Nucleus accumbens (tissue), 56 donors: ENCODE data around the gene GGT6.

Source experiments
- DNase-seq, 56 donors: peaks; one replicate each; lab custom pipeline; 2025; lab: John Stamatoyannopoulos, UW

Gene GGT6

DNA sequence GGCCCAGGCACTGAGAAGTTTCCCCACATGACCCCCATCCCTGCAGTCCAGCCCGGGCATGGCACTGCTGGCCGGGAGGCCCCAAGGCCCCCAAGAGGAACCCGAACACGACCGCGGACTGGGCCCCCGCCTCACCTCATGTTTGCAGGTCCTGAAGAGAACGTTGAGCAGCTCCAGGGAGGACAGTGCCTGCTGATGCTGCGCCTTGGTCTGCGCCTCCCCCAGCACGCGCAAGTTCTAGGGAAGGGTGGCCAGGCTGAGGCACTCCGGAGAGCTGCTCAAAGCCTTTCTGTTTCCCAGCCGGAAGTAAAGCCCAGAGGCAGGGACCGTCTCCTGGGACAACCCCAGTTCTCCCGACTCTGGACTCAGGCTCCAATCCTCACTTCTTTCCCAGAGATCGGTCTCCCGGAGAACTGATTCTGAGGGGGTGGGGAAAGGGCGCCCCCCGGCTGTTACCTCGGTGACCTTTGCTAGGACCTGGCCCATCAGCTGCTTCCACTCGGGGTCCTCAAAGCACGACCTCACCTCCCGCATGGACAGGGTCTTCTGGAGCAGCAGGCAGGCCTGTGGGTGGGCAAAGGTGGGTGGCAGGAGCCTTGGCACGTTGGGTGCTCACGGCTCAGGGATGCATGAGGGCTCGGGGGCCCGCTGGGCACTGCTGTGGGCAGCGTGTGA, 18.9 kb downstream of the GGT6 start:
- peak in 13 of 56 donors; percentile 15 to 59 (median 23) for DNase-seq

DNA sequence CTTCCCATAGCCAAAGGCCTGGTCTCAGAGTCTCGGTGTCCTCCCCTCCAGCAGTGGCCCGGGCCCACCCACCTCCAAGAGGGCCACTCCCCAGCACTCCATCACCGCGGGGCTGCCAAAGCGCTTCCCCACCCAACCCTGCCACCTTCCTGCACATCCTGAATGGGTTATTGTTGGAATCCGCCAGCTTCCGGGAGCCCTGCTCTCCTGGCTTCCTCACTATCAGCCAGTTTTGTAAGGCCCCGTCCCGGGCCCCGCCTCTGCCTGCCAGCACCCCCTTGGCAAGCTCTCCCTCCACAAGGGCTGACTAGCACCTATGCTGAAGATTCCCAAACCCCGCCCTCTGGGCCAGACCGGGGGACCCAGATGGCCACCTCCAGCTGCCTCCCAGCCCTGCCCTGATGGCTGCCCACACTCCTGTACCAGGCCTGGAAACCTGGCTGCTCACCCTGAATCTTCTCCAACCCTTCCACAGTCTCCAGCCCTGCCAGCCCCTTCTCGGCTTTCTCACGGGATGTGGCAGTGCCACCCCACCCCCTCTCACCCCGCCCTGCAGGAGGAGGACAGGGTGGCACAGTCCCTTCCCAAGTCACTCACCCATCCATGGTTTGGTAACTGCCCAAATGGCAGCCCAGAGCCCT, 19.6 kb downstream of the GGT6 start:
- peak in 1 of 56 donors; percentile 22 for DNase-seq

DNA sequence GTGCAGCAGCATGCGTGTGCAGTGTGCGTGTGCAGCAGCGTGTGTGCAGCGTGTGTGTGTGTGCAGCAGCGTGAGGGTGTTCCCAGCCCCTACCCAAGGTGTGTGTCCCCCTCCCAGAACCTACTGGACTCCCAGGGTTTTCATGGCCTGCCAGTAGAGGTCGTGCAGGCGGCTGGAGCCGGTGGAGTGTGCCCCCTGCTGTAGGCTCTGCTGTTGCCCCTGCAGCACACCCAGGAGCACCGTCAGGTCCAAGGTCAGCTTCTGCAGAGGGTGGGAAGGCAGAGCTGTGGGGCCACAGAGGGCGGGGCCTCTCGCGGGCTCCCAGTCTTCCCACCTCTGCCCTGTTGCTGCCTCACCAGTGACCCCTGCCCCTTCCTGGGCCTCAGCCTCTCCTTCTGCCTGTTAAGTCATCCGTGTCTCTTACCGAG, 20.1 kb downstream of the GGT6 start:
- no peak for DNase-seq

DNA sequence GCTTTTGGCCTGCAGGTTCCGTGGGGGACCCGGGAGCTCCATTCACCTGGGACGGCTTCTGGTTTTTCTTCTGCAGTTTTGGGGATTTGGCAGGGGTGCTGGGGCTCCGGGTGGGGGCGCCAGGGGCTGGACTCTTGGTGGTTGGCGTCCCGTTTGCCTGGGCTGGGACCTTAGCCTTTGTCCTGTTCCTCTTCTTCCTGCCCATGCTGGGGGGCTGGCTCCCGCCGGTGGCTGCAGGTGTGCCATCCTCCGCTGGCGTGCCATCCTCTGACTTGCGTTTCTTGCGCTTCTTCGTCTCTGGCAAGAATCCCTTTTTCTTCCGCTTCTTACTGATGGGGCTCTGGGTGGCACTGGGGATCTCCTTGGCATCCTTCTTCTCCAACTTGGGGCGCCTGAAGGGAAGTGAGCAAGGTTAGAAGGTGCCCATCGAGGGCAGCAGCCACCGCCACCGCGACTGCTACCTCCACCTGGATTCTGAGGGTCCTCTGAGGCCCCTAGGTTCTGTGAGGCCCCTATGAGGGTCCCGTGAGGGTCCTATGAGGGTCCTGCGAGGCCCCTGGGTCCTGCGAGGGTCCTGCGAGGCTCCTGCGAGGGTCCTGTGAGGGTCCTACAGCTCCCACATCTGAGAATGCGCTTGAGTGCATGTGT, 20.7 kb downstream of the GGT6 start:
- no peak for DNase-seq

DNA sequence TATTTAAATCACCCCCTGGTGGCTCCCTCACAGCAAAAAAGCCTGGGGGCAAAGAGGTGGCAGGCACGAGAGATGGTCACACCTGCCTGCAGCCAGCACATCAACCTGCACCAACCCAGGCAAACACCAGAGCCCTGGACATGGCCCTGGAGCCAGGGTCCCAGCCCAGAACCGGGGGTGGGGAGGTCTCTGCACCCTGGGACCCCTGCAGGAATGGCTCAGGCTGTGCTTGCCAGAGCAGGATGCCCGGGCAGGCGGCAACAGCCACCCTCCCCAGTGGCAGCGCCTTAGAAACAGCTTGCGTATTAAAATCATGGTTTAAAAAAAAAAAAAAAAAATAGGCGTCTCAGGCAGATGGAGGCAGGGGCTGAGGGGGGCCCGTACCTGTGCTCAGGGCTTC, 21.4 kb downstream of the GGT6 start:
- no peak for DNase-seq

DNA sequence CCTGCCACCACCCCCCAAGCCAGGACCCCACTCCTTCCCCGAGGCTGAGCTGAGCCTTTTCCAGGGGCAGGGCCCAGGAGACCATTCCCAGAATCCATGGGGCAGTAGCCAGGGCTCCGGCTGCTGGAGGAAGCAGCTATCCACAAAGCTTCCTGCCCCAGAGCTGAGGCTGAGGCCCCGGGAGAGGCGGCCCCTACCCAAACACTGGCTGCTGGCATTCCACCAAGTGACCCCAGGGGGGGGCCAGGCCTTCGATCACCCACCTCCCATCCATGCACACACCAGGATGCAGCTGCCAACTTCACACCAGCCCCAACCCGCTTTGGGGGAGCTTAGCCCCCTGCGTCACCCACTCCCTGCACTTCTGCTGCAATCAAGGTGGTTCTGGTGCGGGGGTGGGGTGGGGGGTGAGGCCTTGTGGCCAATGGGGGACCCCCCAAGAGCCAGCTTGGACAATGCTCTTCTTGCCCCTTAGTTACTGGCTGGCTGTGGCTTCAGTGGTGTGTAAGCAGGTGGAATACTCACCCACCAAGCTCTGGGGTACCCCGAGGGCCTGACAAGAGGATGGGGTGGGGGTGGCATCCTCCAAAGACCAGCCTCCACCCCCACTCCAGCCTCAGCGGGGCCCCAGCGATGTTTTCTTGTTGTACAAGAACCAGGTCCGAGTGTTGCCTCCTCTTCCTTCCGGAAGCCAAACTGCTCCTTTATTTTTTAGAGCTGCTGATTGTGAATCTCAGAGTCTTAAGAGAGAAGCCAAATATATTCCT, 22.0 kb downstream of the GGT6 start:
- DNase-seq = peak in 3 of 56 donors; percentile 35 to 45 (median 45)

DNA sequence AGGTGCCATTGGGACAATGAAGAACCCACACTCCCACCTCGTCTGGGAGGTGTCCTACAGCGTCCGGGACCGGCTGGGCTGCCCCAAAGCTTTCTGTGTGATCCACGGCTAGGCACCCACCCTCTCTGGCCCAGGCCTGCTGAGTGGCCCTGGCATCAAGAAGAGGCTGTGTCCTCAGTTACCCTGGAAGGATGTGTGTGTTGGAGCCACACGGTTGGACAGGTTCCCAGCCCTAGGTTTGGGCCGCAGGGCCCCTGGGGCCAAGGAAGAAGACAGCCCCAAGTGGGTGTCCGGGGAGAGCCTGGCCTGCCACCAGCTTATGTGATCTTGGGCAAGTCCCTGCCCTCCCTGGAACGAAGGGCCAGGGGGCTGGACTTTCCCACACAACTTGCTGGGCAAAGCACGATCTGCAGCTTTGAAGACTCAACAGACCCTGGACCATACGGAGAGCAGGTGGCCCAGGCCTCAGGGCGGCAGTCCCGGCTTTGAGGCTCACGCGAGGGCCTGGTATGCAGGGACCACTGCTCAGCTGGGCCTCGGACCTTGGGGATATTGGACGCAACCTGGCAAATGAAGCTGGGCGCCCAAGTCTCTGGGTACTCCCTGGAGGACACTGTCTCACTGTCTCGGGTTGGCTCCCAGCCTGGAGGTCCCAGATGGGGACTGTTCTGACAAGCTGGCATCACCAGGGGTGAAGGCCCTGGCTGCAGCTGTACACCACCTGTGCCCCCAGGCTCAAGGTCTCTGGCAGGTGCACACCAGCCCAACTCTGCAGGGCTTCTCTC, 22.7 kb downstream of the GGT6 start:
- DNase-seq = peak in 48 of 56 donors; percentile 31 to 89 (median 68)

DNA sequence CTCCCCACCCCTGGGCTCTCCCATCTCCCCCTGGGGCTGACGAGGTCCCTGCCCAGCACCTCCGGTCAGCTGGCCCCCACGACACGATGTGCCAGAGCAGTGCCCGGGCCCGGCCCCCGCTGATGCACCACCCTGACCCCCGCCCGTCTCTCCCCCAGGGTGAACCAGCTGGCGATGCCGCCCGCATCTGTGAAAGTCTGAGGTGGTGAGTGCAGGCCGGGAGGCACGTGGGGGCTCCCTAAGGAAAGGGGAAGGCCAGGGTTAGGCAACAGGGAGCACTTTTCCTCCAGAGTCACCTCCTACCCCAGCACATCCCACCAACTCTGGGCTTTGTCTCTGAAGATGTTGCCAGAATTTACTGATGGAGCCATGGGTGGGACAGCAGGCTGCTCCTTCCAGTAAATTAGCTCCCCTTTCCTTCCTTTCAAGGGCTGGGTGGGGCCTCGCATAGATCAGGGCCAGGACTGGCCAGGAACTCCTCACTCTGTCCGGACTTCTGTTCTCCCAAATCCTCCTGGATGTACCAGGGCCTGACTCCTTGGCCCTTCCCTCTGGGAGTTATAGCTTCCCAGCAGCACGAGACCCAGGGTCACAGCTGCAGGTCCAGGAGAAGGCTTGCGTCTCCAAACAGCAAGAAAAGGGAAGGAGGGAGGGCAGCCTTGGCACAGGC, 23.5 kb downstream of the GGT6 start:
- DNase-seq = peak in 13 of 56 donors; percentile 15 to 55 (median 40)

DNA sequence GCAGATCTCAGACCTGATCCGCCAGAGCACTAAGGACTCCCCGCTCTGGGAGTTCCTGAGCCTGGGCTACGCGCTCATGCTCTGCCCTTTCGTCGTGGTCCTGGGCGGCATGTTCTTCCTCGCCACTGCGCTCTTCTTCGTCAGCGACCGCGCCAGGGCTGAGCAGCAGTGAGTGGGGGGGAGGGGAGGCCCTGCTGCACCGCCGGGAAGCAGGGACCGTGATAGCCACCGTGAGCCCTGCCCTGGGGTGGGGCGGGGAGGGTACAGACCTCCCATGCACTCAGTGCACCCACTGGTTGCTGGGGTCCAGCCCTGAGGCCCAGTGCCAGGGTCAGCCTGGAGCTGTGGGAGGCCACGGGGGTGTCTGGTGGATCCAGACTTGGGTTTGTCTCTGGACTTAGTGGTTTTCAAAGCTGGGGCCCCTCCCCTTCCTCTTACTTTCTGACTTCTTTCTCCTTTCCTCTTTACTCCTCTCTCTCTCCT, 24.1 kb downstream of the GGT6 start:
- peak in 16 of 56 donors; percentile 15 to 55 (median 38) for DNase-seq

DNA sequence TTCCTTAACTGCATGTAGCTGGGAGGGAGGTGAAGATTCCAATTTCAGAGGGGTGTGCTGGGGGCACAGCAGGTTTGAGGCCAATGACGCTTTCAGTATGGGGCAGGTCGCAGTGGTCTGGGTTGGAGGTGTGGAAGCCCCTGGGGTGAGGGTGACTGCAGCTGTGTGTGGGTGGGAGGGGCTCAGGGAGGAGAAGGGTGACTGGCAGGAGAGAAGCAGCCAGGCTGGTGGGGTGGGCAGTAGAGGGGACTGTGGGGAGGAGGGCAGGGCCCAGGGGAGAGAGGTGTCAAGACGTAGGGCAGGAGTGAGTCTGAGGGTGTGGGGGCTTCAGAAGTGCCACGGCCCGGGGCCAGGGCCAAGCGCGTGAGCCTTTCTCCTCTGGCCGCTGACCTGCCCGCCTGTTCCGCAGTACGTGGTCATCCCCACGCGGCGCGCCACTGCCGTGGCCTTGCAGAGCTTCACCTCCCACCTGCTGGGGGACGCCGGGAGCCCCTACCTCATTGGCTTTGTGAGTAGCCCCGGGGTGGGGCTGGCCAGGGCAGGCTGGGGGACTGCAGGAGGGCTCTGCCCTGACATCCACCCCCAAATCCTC, 24.6 kb downstream of the GGT6 start:
- DNase-seq = peak in 4 of 56 donors; percentile 16 to 60 (median 32)

DNA sequence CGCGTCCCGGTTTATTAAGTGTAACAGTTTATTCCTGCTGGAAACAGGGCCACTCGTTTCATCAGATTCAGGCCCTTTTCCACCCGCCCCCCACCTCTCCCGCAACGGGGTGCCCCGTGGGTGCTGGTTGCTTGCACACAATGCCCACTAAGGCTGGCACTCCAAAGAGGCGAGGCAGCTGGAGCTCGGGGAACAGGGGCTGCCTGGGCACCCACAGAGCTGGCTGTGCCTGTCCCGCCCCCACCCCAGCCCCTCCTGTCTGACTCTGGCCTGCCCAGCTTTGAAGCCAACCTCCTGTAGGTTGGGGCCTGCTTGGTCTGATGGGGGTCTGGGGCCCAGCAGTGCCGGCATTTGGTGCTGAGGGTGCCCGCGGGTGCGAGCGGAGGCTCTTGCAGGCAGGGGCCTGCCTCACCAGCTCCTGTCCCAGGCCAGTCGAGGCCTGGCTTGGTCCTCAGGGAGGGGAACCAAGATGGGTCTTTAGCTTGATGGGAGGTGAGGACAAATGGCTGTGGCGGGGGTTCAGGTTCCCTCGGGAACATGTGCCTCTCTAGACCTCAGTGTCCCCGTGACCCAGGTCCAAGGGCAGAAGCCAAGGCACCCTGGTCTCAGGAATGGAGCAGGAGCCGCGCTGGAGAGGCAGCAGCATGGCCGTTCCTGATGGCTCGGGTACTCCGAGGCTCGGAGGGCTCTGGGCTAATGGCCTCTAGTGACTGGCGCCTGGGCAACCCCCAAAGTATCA, 25.3 kb downstream of the GGT6 start:
- DNase-seq = peak in 18 of 56 donors; percentile 32 to 75 (median 54)

DNA sequence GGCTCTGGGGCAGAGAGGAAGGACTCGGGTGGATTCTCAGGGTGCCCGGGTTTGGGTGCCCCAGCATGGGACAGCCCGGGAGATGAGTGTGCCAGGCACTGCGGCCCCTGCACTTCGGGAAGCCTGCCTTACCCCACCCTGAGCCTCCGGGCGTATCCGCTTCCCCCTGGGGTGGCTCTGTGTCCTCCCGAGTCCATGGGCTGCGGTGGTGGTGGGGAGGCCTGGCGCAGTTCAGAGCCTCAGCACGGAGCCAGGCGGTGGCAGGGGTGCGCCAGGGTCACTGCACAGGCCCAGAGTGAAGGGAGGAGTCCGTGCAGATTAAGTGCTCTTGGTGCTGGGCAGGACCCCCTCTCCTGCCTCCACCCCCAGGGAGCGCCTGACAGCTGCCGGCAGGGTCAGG, 25.9 kb downstream of the GGT6 start:
- DNase-seq = peak in 10 of 56 donors; percentile 58 to 86 (median 70)

DNA sequence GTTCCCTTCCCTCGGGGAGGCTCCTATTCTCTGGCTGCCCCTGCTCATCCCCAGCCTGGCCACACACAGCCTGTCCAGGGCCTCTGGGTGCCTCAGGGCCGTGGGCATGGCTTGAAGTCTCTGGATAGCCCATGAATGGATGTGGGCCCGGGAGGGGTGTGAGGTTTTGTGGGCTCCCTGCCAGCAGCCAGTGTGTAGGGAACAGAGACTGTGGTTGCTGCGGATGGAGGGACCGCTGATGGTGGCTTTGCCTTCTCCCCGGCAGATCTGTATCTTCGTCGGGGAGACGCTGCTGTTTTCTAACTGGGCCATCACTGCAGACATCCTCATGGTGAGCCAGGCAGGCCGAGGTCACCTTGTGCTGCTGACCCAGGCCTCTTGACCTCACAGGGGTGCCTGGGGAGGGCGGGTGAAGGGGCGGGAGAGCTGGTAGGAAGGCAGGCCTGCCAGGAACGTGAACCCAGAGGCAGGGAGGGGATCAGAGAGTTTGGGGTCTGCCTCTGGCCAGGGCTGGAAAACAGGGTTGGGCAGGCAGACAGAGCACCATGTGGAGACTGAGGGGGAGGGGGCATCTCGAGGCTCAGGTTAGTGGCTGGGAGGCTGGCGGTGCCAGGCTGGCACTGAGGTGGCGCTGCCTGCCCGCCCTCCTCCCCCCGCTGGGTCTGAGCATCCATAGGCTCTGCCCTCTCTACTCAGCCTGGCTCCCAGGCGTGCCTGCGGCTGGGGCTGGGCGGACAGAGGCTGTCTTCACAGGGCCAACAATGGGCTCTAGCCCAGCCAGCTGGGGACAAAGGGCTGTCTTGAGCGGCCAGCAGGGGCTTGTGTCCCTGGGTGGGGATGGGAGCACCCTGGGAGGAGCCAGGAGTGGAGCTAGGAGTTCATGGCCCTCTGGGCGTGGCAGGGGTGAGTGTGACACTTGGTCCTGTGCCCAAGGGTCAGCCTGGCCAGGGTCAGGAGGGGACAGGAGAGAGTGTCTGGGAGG, 26.6 kb downstream of the GGT6 start:
- peak in 54 of 56 donors; percentile 65 to 98 (median 91) for DNase-seq

DNA sequence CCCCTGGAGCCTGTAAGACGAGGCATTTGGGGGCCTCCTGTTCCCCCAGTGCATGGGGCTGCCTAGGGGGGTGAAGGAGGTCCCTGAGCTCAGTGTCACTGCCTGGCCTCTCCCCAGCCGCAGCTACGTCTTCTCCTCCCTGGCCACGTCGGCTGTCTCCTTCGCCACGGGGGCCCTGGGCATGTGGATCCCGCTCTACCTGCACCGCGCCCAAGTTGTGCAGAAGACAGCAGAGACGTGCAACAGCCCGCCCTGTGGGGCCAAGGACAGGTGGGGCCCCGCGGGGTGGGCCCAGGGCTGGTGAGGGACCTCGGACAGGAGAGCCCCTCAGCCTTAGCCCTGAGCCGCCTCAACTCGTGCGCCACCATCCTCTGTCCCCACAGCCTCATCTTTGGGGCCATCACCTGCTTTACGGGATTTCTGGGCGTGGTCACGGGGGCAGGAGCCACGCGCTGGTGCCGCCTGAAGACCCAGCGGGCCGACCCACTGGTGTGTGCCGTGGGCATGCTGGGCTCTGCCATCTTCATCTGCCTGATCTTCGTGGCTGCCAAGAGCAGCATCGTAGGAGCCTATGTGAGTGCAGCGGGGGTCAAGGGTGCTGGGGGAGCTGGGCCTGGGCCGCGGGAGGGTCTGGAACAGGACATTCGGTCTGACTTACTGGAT, 27.4 kb downstream of the GGT6 start:
- no peak for DNase-seq

DNA sequence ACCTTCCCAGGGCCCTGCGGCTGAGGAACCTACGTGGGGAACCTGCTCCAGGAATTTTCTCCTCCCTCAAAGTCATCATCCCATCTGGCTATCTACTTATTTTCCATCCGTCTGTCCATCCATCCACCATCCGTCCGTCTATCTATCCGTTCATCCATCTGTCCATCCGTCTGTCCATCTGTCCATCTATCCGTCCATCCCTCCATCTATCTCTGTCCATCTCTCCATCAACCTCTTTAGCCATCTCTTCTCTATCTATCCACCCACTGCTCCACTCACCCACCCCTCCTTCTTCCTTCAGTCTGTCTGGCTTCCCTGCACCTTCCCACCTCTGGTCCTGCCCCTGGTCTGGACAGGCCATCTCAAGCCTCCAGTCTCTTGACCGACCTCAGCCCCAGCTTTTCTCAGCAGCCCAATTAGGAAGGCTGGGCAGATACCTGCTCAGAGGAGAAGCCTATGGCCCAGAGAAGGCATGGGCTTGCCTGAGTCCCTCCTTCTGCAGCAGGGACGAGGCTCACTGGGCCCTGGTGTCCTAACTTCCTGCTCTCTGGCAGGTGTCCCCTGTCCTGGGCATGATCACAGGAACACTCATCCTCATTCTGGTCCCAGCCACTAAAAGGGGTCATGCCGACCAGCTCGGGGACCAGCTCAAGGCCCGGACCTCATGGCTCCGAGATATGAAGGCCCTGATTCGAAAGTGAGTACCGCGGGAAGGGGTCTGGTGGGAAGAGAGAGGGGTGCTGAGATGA, 28.2 kb downstream of the GGT6 start:
- DNase-seq = no peak
